ENCODE results near the gene VAV2.
"Not testable (repeated sequence)": the region's sequence is repeated elsewhere in the genome, so short reads cannot be mapped to it uniquely, and the experiment has no call there.

Gene VAV2

DNA sequence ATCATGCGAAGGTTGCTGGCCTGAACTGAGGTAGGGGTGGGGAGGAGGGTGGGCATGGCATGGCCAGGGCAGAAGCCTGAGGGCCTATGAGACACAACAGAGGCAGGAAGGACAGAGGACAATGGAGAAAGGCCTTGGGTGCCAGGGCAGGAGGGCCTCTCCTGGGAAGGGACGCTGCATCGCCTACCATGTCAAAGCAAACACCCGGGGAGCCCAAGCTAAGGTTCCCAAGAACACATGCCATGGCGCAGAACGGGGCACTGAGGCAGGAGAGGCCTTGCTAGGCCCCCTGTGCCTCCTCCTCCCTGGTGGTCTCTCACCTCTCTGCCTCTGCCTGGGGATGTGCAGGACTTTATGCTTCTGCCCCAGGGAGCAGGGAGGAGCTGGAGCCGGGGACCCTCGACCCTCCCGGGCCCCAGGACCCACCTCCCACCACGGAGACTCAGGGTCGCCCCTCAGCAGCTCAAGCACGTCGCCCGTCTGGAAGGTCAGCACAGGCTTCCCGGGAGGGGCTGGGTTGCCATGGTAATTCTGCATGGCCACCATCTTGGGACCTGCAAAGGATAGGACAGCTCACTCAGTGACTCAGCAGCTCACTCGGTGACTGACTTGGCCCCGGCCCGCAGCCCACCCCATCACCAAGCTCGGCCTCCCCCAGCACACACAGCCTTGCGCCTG lies 213.6 kb downstream of the VAV2 start:
- FAIRE-seq = no peak

- no peak for FAIRE-seq
Measured at GRCh38 chr9:133777871-133778270, 214.3 kb downstream of the VAV2 start.

GRCh38 chr9:133777068-133777791 lies 214.9 kb downstream of the VAV2 start:
- FAIRE-seq = no peak

DNA sequence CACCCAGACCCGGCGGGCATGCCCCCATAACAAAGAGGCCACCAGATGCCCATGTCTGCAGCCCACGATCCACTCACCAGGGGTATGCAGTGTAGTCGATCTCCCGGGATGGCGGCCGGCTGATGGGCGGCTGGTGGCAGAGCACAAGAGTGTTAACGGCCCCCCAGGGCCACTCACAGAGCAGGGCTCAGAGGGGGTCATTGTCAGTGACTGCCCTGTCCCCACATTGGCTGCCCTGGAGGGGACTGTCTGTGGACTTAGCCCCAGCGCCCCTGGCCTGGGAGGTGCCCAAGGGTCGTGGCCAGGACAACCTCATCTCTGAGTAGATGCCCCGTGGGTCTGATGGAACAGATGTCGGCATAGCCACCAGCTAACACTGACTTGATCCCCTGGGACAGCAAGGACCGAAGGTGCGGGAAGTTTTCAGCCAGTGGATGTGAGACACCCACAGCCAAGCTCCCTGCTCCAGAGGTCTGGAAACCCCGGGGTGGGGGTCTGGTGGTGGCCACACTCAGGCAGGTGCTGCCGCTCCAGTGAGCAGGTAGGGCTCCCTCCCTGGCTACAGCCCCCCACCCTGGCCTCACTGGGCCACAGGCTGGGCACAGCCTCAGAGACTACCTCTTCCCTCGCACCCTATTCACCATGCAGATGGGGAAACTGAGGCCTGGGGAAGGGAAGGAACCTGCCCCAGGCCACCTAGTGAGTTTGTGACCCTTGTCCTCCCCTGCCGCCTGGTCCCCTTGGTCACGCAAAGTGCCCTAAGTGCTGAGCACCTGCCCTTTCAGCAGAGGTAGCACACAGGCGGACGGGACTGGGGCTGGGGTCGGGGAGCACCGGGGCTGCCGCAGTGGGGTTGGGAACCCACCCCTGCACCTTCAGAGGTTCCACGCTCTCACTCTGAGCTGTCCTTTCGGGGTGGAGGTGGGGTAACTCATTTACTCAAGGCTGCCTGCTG lies 215.9 kb downstream of the VAV2 start:
- no peak for FAIRE-seq

DNA sequence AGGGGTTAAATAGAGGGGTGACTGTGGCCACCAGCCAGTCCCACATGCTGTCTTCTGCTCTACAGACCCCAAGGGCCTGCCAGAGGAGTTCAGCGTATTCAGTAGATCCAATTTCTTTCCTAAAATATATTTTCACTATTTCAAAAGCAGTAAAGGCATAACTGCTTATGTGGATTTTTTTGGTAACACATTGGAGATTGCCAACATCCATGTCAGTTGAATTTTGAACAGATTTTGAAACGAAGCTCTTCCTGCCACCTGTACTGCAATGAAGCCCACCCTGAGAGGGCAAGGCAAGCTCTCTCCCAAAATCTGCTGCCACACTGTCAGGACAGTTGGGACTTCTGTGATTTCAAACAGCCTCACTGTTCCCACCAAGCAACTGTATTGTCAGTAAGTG lies 216.8 kb downstream of the VAV2 start:
- FAIRE-seq = no peak

GRCh38 chr9:133774799-133775198 lies 217.3 kb downstream of the VAV2 start:
- no peak for FAIRE-seq

- FAIRE-seq = no peak
Measured at GRCh38 chr9:133773889-133774655, 218.1 kb downstream of the VAV2 start.

DNA sequence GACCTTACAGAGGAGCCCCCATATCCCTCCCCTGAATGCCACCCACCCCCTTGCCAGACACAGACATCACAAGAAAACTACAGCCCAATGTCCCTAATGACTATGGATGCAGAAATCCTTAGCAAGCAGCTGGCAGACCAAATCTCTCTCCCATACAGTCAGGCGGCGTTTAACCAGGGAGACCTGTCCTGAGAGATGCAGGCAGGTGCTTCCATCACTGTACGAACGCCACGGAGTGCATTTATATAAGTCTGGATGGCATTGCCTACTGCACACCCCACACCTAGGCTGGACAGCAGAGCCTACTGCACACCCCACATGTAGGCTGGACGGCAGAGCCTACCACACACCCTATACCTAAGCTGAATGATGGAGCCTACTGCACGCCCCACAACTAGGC lies 219.5 kb downstream of the VAV2 start:
- no peak for FAIRE-seq

- FAIRE-seq = no peak
Measured at GRCh38 chr9:133771486-133772482, 220.3 kb downstream of the VAV2 start.

DNA sequence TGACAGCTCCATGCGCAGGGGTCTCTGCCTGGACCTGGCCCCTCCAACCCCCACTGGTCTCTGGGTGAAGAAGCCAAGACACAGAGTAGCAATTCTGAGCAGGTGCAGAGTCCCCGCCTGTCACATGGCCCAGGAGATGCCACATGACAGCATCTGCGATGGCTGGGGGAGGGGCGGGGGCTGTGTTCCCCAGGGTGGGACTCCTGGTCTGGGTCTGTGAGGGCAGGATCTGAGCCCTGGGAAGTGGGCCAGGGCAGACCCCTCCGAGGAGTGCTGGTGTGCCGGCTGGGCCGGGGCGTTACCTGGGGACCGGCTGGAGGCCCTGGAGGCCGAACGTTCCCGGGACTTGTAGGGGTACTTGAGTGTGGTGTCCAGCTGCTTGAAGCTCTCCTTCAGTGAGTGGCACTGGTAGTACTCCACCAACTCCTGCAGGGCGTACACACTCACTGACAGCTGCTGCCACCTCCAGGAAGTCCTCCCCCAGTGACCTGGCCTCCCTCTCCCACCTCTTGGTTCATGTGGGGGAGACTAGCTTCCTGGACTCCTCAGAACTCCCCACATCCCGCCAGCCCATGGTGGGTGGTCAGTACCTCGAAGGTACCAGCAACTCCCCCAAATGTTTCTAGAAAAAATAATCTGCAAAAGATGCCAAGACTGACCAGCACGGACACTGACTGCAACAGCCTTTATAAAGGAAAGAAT lies 221.9 kb downstream of the VAV2 start:
- FAIRE-seq = no peak

GRCh38 chr9:133769511-133770075 lies 222.5 kb downstream of the VAV2 start:
- FAIRE-seq = no peak

- FAIRE-seq = no peak
Measured at GRCh38 chr9:133768859-133769510, 223.1 kb downstream of the VAV2 start.

DNA sequence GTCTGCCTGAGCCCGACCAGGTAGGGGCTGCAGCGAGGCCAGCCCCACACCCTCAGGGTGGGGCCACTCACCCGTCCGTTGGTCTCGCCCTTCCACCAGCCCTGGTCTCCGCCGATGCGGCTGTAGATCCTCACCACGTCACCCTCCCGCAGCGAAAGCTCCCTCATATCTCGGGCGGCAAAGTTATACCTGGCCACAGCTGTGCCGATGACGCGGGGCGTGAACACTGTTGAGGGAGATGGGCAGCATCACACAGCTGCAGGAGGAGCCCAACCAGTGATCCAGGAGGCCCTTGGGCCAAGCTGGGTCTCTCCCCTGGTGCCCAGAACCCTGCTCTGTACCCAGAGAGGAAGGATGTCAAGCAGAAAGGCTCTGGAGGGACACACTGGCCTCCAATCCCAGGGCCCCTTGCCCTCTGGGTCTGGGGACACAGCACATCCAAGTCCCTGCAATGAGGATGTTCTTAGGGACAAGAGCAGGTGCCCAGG lies 223.7 kb downstream of the VAV2 start:
- no peak for FAIRE-seq

DNA sequence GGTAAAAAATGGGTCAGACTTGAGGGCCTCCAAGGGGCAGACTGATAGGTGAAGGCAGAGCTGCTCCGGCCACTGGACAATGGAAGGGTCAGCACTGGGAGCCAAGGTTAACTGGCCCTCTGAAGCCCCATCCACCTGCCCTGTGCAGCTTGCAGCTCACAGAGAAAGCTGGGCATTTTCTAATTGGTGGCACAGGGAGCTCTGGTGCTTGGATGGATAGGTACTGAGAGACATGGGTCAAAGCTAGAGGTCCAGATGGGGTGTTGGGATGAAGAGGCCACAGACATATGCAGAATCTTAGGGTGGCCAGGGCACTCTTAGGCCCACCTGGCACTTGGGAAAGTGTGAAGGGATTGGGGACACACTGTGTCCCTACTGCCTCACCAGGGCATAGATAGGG lies 224.5 kb downstream of the VAV2 start:
- no peak for FAIRE-seq

- FAIRE-seq = no peak
Measured at GRCh38 chr9:133767008-133767407, 225.1 kb downstream of the VAV2 start.

- not testable (repeated sequence) for FAIRE-seq
Measured at GRCh38 chr9:133766234-133766633, 225.9 kb downstream of the VAV2 start.

- FAIRE-seq = no peak
Measured at GRCh38 chr9:133763272-133764183, 228.6 kb downstream of the VAV2 start.

DNA sequence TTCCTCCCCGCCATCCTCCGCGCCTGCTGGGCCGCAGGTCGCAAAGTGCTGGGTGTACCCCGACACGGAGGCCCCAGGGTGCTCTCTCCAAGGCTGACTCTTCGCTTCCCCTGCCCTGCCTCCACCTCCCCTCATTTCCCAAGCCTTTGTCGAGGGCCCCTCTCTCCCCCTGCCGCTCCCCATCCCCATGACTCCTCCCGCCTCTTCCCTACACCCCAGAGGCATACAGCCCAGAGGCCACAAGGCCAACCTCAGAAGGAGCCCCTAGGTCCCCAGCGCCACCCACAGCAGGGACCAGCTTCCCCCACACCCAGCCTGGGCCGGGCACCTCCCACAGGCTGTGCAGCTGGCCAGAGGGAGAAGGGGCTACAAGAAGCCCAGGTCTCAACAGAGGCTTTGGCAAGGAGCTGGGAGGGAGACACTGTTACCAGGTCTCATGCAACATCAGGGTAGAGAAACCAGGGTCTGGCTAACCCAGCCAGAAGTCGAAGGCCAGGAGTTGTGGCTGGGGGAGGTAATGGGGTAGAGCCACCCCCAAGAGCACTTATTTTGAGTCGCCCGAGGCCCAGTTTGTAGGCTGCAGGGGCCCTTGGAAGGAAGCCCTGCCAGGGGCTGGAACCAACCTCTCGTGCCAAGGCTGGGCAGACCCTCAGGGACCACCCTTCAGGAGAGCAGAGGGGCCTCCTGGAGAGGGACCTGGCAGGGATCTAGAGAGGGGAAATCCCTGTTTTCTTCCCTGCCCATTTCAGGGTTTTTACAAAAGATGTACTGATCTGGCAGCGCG lies 229.4 kb downstream of the VAV2 start:
- FAIRE-seq = no peak
